ENCODE data around the gene NOTCH2. TPM values are rescaled to one million over a fixed set of nuclear protein-coding genes. Genes with fewer than 3 reads are reported as not detected.

The NOTCH2 gene
- total RNA-seq, 1 experiment from 2014 or later = 53.7 TPM

DNA sequence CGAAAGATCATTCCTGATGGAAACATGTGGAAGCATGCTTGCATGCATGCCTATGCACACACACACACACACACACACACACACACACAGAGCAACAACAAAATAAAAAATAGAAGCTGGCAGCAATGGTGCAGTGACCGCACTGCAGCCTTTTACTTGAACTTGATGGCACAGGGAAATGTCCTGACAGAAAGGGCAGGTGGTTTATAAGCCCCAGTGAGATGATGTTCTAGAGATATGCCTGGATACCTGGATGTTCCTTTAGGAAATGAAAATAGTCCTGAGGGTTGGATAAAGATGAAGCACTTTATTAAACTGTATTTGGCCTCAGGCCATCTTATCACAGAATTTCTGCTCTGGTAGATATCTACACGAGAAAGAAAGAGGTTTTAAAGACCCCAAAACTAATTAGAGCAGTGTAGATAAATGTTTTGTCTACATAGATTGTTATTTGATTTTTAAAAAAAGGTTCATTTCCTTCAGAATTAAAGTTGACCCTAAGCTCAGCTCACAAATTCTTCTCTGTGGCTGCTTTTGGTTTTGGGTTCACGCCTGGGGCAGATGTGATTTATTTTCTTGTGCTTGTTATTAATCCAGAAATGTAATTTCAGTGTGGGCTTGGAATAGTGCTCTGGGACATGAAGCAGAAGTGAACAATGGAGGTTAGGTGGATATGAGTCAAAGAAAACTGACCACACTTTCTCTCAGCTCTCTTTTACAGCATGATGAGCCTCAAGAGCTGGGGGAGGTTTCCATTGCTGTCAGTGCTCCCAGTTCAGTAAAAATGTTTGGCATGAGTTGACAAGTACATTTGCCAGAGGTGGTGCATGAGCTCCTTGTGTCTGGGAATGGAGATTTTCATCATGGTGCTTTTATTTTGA lies 196.1 kb downstream of the NOTCH2 start:
- Histone ChIP-seq H2BK5ac (ENCODE audit: insufficient read length, low read length) (no peak overlapping the region), H3K14ac (ENCODE audit: insufficient read depth, low read length) (no peak overlapping the region), H3K9me3 (ENCODE audit: control insufficient read depth, low read depth, low read length) (no peaks in the 10 kb centered on the region), H3K4me1 (ENCODE audit: insufficient read depth, low read length) (no peaks in the 10 kb centered on the region), H4K5ac (ENCODE audit: insufficient read length, low read depth, low read length) (no peak overlapping the region), H2AK5ac (ENCODE audit: insufficient read length, low read length) (no peak overlapping the region), H3K56ac (ENCODE audit: insufficient read length, low read depth, low read length) (no peak overlapping the region), H3K79me1 (ENCODE audit: insufficient read depth, low read depth, low read length, poor library complexity, severe bottlenecking) (no peaks in the 10 kb centered on the region), H4K8ac (replicated peaks; ENCODE audit: insufficient read length, low read depth, low read length) (no peak overlapping the region), H3K23ac (ENCODE audit: insufficient read length, low read depth, low read length) (no peak overlapping the region), H3K27ac (ENCODE audit: insufficient read length, low read depth, low read length) (no peak overlapping the region), H3K79me2 (ENCODE audit: insufficient read depth, low read length) (no peaks in the 10 kb centered on the region), H3K4me2 (ENCODE audit: insufficient read depth, insufficient read length, low read length) (no peak overlapping the region), H3K9ac (ENCODE audit: extremely low read depth, insufficient read length, low read length) (no peak overlapping the region), H4K91ac (ENCODE audit: insufficient read length, low read depth, low read length) (no peak overlapping the region), H2BK15ac (ENCODE audit: low read depth, low read length) (no peak overlapping the region), H3K4ac (ENCODE audit: low read depth, low read length) (no peak overlapping the region), H3K23me2 (ENCODE audit: insufficient read length, low read depth, low read length, poor library complexity, severe bottlenecking) (no peaks in the 10 kb centered on the region), H2BK20ac (ENCODE audit: low read depth, low read length, poor library complexity, severe bottlenecking) (no peak overlapping the region), H3K18ac (ENCODE audit: insufficient read length, low read depth, low read length) (no peak overlapping the region), H2BK120ac (ENCODE audit: low read depth, low read length, poor library complexity, severe bottlenecking) (no peak overlapping the region), H3T11ph (ENCODE audit: low read length) (no peak overlapping the region), H3K27me3 (ENCODE audit: insufficient read depth, low read length) (no peaks in the 10 kb centered on the region), H2AFZ (ENCODE audit: low read length) (no peak overlapping the region), H2BK12ac (ENCODE audit: insufficient read length, low read depth, low read length) (no peak overlapping the region), H4K20me1 (ENCODE audit: control insufficient read depth, insufficient read depth, insufficient read length) (no peaks in the 10 kb centered on the region)
- Mint-ChIP-seq H3K27me3 (ENCODE audit: low read depth) (no peaks in the 10 kb centered on the region; the same call in none of the 2 replicates), H3K4me3 (no peak overlapping the region), H3K27ac (no peak overlapping the region), H3K4me1 (peaks cover 4% of the 10 kb centered on the region in 2 experiments; a peak in 3 of 4 replicates), H3K9me3 (no peaks in the 10 kb centered on the region), H3K36me3 (ENCODE audit: insufficient read depth in 1 of 3, low read depth in 3 of 3) (no peaks in the 10 kb centered on the region)
- no CpG with 5 or more reads among the region's 4 CpGs for WGBS (ENCODE audit: extremely low coverage, insufficient read length, low lambda C conversion rate)
- DNase-seq = no peak
- TF ChIP-seq, protein P1, sequence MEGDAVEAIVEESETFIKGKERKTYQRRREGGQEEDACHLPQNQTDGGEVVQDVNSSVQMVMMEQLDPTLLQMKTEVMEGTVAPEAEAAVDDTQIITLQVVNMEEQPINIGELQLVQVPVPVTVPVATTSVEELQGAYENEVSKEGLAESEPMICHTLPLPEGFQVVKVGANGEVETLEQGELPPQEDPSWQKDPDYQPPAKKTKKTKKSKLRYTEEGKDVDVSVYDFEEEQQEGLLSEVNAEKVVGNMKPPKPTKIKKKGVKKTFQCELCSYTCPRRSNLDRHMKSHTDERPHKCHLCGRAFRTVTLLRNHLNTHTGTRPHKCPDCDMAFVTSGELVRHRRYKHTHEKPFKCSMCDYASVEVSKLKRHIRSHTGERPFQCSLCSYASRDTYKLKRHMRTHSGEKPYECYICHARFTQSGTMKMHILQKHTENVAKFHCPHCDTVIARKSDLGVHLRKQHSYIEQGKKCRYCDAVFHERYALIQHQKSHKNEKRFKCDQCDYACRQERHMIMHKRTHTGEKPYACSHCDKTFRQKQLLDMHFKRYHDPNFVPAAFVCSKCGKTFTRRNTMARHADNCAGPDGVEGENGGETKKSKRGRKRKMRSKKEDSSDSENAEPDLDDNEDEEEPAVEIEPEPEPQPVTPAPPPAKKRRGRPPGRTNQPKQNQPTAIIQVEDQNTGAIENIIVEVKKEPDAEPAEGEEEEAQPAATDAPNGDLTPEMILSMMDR (conservative IDR thresholded peaks at IDR 0.05) = no peak
